Measurements from ENCODE around the gene PKDCC. TPM values are rescaled to one million over a fixed set of nuclear protein-coding genes. Genes with fewer than 3 reads are reported as not detected.
A peak's percentile ranks its signal among the peaks of the same experiment; 100 is the strongest.

Gene PKDCC
- total RNA-seq, 1 donor from 2014 or later: 128 TPM

- DNase-seq (ENCODE audit: low spot score): no peak
These were observed 1.6 kb downstream of the PKDCC start for GRCh38 chr2:42049221-42050009.

- DNase-seq (ENCODE audit: low spot score): no peak
These were observed 2.3 kb downstream of the PKDCC start for GRCh38 chr2:42050010-42050702.

GRCh38 chr2:42050703-42051542 lies 3.1 kb downstream of the PKDCC start:
- DNase-seq (ENCODE audit: low spot score): no peak

- DNase-seq (ENCODE audit: low spot score): no peak
These were observed 3.9 kb downstream of the PKDCC start for GRCh38 chr2:42051543-42052235.

- DNase-seq (ENCODE audit: low spot score): peak; percentile 53
These were observed 5.1 kb downstream of the PKDCC start for GRCh38 chr2:42052702-42053481.

- DNase-seq (ENCODE audit: low spot score): no peak
These were observed 5.6 kb downstream of the PKDCC start for GRCh38 chr2:42053482-42053790.

GRCh38 chr2:42053791-42054701 lies 6.2 kb downstream of the PKDCC start:
- DNase-seq (ENCODE audit: low spot score): peak; percentile 40

GRCh38 chr2:42054714-42055430 lies 7.1 kb downstream of the PKDCC start:
- DNase-seq (ENCODE audit: low spot score): peak; percentile 68

- peak; percentile 88 for DNase-seq (ENCODE audit: low spot score)
These were observed 8.0 kb downstream of the PKDCC start for GRCh38 chr2:42055573-42056514.

GRCh38 chr2:42057159-42057901 lies 9.5 kb downstream of the PKDCC start:
- DNase-seq (ENCODE audit: low spot score): no peak

- DNase-seq (ENCODE audit: low spot score): no peak
These were observed 10.2 kb downstream of the PKDCC start for GRCh38 chr2:42057902-42058450.

- no peak for DNase-seq (ENCODE audit: low spot score)
These were observed 11.6 kb downstream of the PKDCC start for GRCh38 chr2:42059261-42059898.

GRCh38 chr2:42060028-42060427 lies 12.2 kb downstream of the PKDCC start:
- DNase-seq (ENCODE audit: low spot score): no peak

- DNase-seq (ENCODE audit: low spot score): peak; percentile 71
These were observed 13.1 kb downstream of the PKDCC start for GRCh38 chr2:42060718-42061619.

GRCh38 chr2:42061839-42062238 lies 14.0 kb downstream of the PKDCC start:
- DNase-seq (ENCODE audit: low spot score): no peak

Measured in mucosa of gallbladder (tissue), 1 donor.